Neural cell (in vitro differentiated cells): ENCODE data around the gene SH3GL3. TPM values are rescaled to one million over a fixed set of nuclear protein-coding genes. Genes with fewer than 3 reads are reported as not detected.

ENCODE experiments used
- H2AFZ ChIP-seq: fragments of 200-600, 300-800 bp; sonication (generic), shearing (Covaris generic); 2 replicates; pipeline ENCODE4 v1.6.0; 2014; ENCODE audit warnings: low read depth, mild to moderate bottlenecking, antibody characterized with exemption, low read length, moderate library complexity
- H3F3A ChIP-seq: fragments of 200-600 bp; shearing (Covaris generic); 2 replicates; pipeline ENCODE4 v1.6.1; 2016; ENCODE audit warnings: mild to moderate bottlenecking, moderate library complexity, mixed read lengths, antibody characterized with exemption, low read length; ENCODE audit not compliant: insufficient read depth, poor library complexity, severe bottlenecking
- H3K27ac ChIP-seq: fragments of 200-600, 300-800 bp; sonication (generic), shearing (Covaris generic); 2 replicates; pipeline ENCODE4 v1.5.1; 2014; ENCODE audit warnings: mild to moderate bottlenecking, low read length, moderate library complexity
- H3K27me3 ChIP-seq: fragments of 300-800, 200-600 bp; sonication (generic), shearing (Covaris generic); 2 replicates; pipeline ENCODE4 v1.6.0; 2014; ENCODE audit warnings: mild to moderate bottlenecking, low read depth, low read length, moderate library complexity; ENCODE audit not compliant: insufficient read depth
- H3K36me3 ChIP-seq: fragments of 300-800, 200-600 bp; sonication (generic), shearing (Covaris generic); 2 replicates; pipeline ENCODE4 v1.5.1; 2014; ENCODE audit warnings: mild to moderate bottlenecking, antibody characterized with exemption, low read length, moderate library complexity; ENCODE audit not compliant: insufficient read depth
- H3K4me2 ChIP-seq: fragments of 300-800, 200-600 bp; sonication (generic), shearing (Covaris generic); 2 replicates; pipeline ENCODE4 v1.6.0; 2014; ENCODE audit warnings: mild to moderate bottlenecking, low read length
- H3K4me3 ChIP-seq: fragments of 300-800, 200-600 bp; sonication (generic), shearing (Covaris generic); 2 replicates; pipeline ENCODE4 v1.5.1; 2014; ENCODE audit warnings: mild to moderate bottlenecking, low read length, moderate library complexity
- H3K79me2 ChIP-seq: fragments of 200-600 bp; shearing (Covaris generic); replicated peaks from 2 replicates; pipeline ENCODE4 v1.6.0; 2014; ENCODE audit warnings: mild to moderate bottlenecking, low read length, moderate library complexity; ENCODE audit not compliant: insufficient read depth
- H3K9ac ChIP-seq: fragments of 300-800, 200-600 bp; sonication (generic), shearing (Covaris generic); 2 replicates; pipeline ENCODE4 v1.6.1; 2016; ENCODE audit warnings: mild to moderate bottlenecking, low read length, mixed read lengths
- H3K9me2 ChIP-seq: fragments of 200-600 bp; shearing (Covaris generic); 2 replicates; pipeline ENCODE4 v1.6.1; 2016; ENCODE audit warnings: mild to moderate bottlenecking, low read length, mixed read lengths; ENCODE audit not compliant: insufficient read depth
- H3K9me3 ChIP-seq: fragments of 200-600, 300-800 bp; sonication (generic), shearing (Covaris generic); 2 replicates; pipeline ENCODE4 v1.6.1; 2016; ENCODE audit warnings: mild to moderate bottlenecking, mixed run types, low read length, moderate library complexity, mixed read lengths
- H4K20me1 ChIP-seq: fragments of 200-600 bp; shearing (Covaris generic); 2 replicates; pipeline ENCODE4 v1.6.1; 2016; ENCODE audit warnings: mild to moderate bottlenecking, mixed run types; ENCODE audit not compliant: insufficient read depth
- CTCF ChIP-seq: fragments of 450-650 bp; IDR thresholded peaks from 2 replicates; pipeline ENCODE4 v1.5.1; 2014; ENCODE audit warnings: antibody characterized with exemption, mild to moderate bottlenecking, moderate library complexity; ENCODE audit not compliant: poor library complexity, severe bottlenecking
- EP300 ChIP-seq: fragments of 450-650 bp; conservative IDR thresholded peaks from 2 replicates; pipeline ENCODE4 v1.6.1; 2014; ENCODE audit warnings: antibody characterized with exemption, mild to moderate bottlenecking, moderate library complexity; ENCODE audit not compliant: poor library complexity, severe bottlenecking
- EZH2 ChIP-seq: fragments of 200-600, 300-800 bp; shearing (Covaris generic), sonication (generic); IDR thresholded peaks from 2 replicates; pipeline ENCODE4 v1.6.1; 2014; ENCODE audit warnings: antibody characterized with exemption, low read length, borderline replicate concordance, mild to moderate bottlenecking; ENCODE audit not compliant: insufficient read depth, poor library complexity, severe bottlenecking
- MXI1 ChIP-seq: fragments of 450-650 bp; conservative IDR thresholded peaks from 2 replicates; pipeline ENCODE4 v1.6.1; 2014; ENCODE audit warnings: antibody characterized with exemption, mild to moderate bottlenecking; ENCODE audit not compliant: poor library complexity, severe bottlenecking
- POLR2AphosphoS5 ChIP-seq: IDR thresholded peaks from 2 replicates; pipeline ENCODE4 v1.6.1; 2012
- RAD21 ChIP-seq: fragments of 450-650 bp; conservative IDR thresholded peaks from 2 replicates; pipeline ENCODE4 v1.6.1; 2014; ENCODE audit warnings: antibody characterized with exemption, mild to moderate bottlenecking, moderate library complexity
- REST ChIP-seq: IDR thresholded peaks from 2 replicates; pipeline ENCODE4 v1.6.1; 2012; ENCODE audit warnings: borderline replicate concordance
- SMC3 ChIP-seq: fragments of 450-650 bp; conservative IDR thresholded peaks from 2 replicates; pipeline ENCODE4 v1.6.1; 2014; ENCODE audit warnings: antibody characterized with exemption, mild to moderate bottlenecking, moderate library complexity; ENCODE audit not compliant: poor library complexity
- TAF1 ChIP-seq: IDR thresholded peaks from 2 replicates; pipeline ENCODE4 v1.6.1; 2012; ENCODE audit warnings: low read depth
- polyA plus RNA-seq: library from polyadenylated mRNA; depleted of rRNA; stranded (reverse); fragments of >200 nt; gene quantifications from 2 replicates; pipeline ENCODE4 v1.2.3, GENCODE V29; 2014

SH3GL3 gene
- polyA plus RNA-seq, 1 donor from 2014 or later = 104 TPM

GRCh38 chr15:83556754-83557153 is 109.6 kb downstream of the SH3GL3 start:
- H3K27ac ChIP-seq = no peak overlapping the region

GRCh38 chr15:83558146-83558545 is 111.0 kb downstream of the SH3GL3 start:
- Histone ChIP-seq H3K9me2 (no peaks in the 10 kb centered on the region), H3K27ac (no peak overlapping the region), H2AFZ (no peak overlapping the region), H3K36me3 (no peaks in the 10 kb centered on the region), H3K4me3 (no peak overlapping the region), H3K9me3 (no peaks in the 10 kb centered on the region), H4K20me1 (no peaks in the 10 kb centered on the region), H3K27me3 (no peaks in the 10 kb centered on the region), H3K79me2 (no peaks in the 10 kb centered on the region), H3K4me2 (no peak overlapping the region), H3K9ac (no peak overlapping the region), H3F3A (no peaks in the 10 kb centered on the region)
- TF ChIP-seq EZH2 (no peak), MXI1 (no peak), REST (no peak), EP300 (no peak), POLR2AphosphoS5 (no peak), CTCF (no peak)

More at GRCh38 chr15:83556754-83557153, 109.6 kb downstream of the SH3GL3 start:
- H3K4me2 ChIP-seq = no peak overlapping the region
- no peak overlapping the region for H2AFZ ChIP-seq
- H3F3A ChIP-seq = no peaks in the 10 kb centered on the region
- H3K36me3 ChIP-seq = no peaks in the 10 kb centered on the region
- H3K4me3 ChIP-seq = no peak overlapping the region
- H4K20me1 ChIP-seq = no peaks in the 10 kb centered on the region
- no peaks in the 10 kb centered on the region for H3K27me3 ChIP-seq
- H3K9ac ChIP-seq = no peak overlapping the region
- H3K9me3 ChIP-seq = no peaks in the 10 kb centered on the region
- no peaks in the 10 kb centered on the region for H3K79me2 ChIP-seq
- no peaks in the 10 kb centered on the region for H3K9me2 ChIP-seq
- TF ChIP-seq EZH2 = no peak
- TF ChIP-seq MXI1 = no peak
- no peak for TF ChIP-seq CTCF
- TF ChIP-seq SMC3 = no peak
- TF ChIP-seq REST = no peak
- no peak for TF ChIP-seq POLR2AphosphoS5
- TF ChIP-seq RAD21 = no peak
- no peak for TF ChIP-seq EP300
- no peak for TF ChIP-seq TAF1
